IPS-18a (cell line): ENCODE results near the gene FFAR1.

Source experiments
- H3K27ac ChIP-seq: one replicate; pipeline ENCODE4 v1.5.1; 2013; ENCODE audit warnings: low read length
- H3K27me3 ChIP-seq: one replicate; pipeline ENCODE4 v1.6.1; 2013; ENCODE audit warnings: mild to moderate bottlenecking, low read length; ENCODE audit not compliant: control insufficient read depth, insufficient read depth
- H3K36me3 ChIP-seq: one replicate; pipeline ENCODE4 v1.6.1; 2013; ENCODE audit warnings: low read depth, low read length; ENCODE audit not compliant: control insufficient read depth
- H3K4me1 ChIP-seq: one replicate; pipeline ENCODE4 v1.6.1; 2013; ENCODE audit warnings: low read depth, low read length; ENCODE audit not compliant: control insufficient read depth
- H3K4me3 ChIP-seq: one replicate; pipeline ENCODE4 v1.5.1; 2013; ENCODE audit warnings: low read length
- H3K9ac ChIP-seq: one replicate; pipeline ENCODE4 v1.6.1; 2013; ENCODE audit warnings: mild to moderate bottlenecking, low read length, moderate library complexity
- H3K9me3 ChIP-seq: one replicate; pipeline ENCODE4 v1.6.1; 2013; ENCODE audit warnings: low read depth, low read length; ENCODE audit not compliant: control insufficient read depth

The FFAR1 gene

DNA sequence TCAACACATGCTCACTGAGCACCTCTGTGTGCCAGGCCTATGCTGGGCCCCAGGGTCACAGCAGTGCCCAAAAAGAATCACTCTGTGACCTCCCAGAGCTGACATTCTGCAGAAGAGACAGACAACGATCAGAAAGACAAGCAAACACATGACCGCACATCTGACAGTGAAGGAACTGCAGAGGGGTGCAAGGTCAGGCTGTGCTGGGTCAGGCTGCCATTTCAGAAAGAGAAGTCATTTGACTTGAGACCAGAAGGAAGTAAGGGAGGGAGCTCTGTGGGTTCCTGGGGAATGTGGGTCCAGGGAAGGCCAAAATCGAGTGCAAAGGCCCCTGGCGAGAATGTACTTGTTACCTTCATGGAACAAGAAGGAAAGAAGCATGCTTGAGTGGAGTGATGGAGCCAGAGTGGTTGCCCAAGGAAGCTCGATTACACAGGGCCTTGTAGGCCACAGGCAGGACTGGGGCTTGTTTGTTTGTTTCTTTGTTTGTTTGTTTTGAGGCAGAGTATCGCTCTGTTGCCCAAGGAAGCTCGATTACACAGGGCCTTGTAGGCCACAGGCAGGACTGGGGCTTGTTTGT lies 30.1 kb upstream of the FFAR1 start:
- no peaks in the 10 kb centered on the region for H3K27me3 ChIP-seq
- no peak overlapping the region for H3K4me3 ChIP-seq
- H3K4me1 ChIP-seq = no peaks in the 10 kb centered on the region
- H3K27ac ChIP-seq = no peak overlapping the region
- H3K9me3 ChIP-seq = no peaks in the 10 kb centered on the region
- no peak overlapping the region for H3K9ac ChIP-seq
- H3K36me3 ChIP-seq = no peaks in the 10 kb centered on the region

GRCh38 chr19:35318679-35319448 lies 28.8 kb upstream of the FFAR1 start:
- no peak overlapping the region for H3K9ac ChIP-seq
- no peaks in the 10 kb centered on the region for H3K36me3 ChIP-seq
- no peak overlapping the region for H3K4me3 ChIP-seq
- H3K4me1 ChIP-seq = no peaks in the 10 kb centered on the region
- no peaks in the 10 kb centered on the region for H3K27me3 ChIP-seq
- H3K9me3 ChIP-seq = no peaks in the 10 kb centered on the region
- H3K27ac ChIP-seq = no peak overlapping the region

DNA sequence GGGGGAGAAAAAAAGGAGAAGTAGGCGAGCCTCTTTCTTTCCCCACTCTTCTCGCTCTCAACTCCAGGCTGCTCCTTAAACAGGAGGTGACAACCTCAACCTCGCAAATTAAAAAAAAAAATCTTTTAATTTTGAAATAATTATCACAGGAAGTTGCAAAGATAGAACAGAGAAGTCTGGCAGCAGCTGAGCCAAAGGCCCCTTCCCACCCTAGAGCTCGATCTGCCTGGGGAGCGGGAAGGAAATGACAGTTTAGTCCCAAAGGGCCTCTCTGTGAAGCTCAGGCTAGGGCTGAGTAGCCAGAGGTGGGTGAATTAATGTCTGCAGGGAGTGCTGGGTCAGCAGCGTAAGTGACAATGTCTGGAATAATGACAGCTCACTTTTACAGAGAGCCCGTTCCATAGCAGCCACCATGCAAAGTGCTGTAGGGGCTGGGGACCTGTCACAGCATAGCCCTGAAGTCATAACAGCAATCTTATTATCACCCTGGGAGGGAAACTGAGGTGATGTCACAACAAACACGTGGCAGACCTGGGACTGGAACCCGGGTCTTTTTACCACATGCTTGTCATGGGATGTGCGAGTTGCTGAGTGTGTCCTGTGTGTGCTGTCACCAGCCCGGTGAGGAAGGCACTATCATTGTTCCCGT lies 27.5 kb upstream of the FFAR1 start:
- Histone ChIP-seq H3K27ac (no peak overlapping the region), H3K36me3 (no peaks in the 10 kb centered on the region), H3K9me3 (no peaks in the 10 kb centered on the region), H3K9ac (no peak overlapping the region), H3K27me3 (no peaks in the 10 kb centered on the region), H3K4me1 (no peaks in the 10 kb centered on the region), H3K4me3 (no peak overlapping the region)

DNA sequence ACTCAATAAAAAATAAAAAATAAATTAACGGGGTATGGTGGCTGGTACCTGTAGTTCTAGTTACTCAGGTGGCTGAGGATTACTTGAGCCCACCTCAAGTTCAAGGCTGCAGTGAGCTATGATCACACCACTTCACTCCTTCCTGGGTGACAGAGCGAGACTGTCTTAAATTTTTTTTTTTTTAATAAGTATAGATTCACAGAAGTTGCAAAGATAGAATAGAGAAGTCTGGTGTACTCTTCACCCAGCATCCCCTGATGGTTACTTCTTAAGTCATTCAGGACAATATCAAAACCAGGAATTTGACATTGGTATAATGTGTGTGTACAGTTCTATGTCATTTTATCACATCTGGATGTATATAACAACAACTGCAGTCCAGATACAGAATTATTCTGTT lies 26.4 kb upstream of the FFAR1 start:
- no peaks in the 10 kb centered on the region for H3K36me3 ChIP-seq
- H3K4me3 ChIP-seq = no peak overlapping the region
- H3K9me3 ChIP-seq = no peaks in the 10 kb centered on the region
- H3K4me1 ChIP-seq = no peaks in the 10 kb centered on the region
- H3K27me3 ChIP-seq = no peaks in the 10 kb centered on the region
- H3K27ac ChIP-seq = no peak overlapping the region
- H3K9ac ChIP-seq = no peak overlapping the region

GRCh38 chr19:35322014-35322413 lies 25.7 kb upstream of the FFAR1 start:
- H3K9ac ChIP-seq = no peak overlapping the region
- no peaks in the 10 kb centered on the region for H3K9me3 ChIP-seq
- no peaks in the 10 kb centered on the region for H3K36me3 ChIP-seq
- no peaks in the 10 kb centered on the region for H3K4me1 ChIP-seq
- no peak overlapping the region for H3K27ac ChIP-seq
- no peaks in the 10 kb centered on the region for H3K27me3 ChIP-seq
- H3K4me3 ChIP-seq = no peak overlapping the region

DNA sequence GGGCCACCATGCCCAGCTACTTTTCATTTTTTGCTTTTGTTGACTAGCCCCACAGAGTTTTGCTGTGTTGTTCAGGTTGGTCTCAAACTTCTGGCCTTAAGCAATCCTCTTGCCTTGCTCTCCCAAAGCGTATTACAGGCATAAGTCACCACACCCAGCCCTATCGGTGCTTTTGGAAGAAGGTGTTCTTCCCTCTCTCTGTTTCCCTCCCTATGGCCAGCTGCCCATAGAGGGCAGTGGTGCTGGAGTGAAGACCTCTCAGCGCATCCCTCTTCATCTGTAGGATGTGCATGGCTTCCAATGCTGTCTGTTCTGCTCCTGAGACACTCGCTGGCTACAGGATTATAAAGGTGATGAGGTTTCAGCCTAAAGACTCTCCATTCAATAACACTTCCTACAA lies 20.1 kb upstream of the FFAR1 start:
- peaks cover 3% of the 10 kb centered on the region for H3K4me1 ChIP-seq
- H3K9me3 ChIP-seq = no peaks in the 10 kb centered on the region
- no peak overlapping the region for H3K4me3 ChIP-seq
- H3K9ac ChIP-seq = no peak overlapping the region
- H3K27me3 ChIP-seq = no peaks in the 10 kb centered on the region
- no peak overlapping the region for H3K27ac ChIP-seq
- H3K36me3 ChIP-seq = no peaks in the 10 kb centered on the region

GRCh38 chr19:35328851-35329285 lies 18.8 kb upstream of the FFAR1 start, which contains the start of gene CD22:
Gene CD22 (plus strand): TSS chr19:35329187. CDS start chr19:35332041, 2,854 bp downstream.
- H3K36me3 ChIP-seq = no peaks in the 10 kb centered on the region
- H3K27ac ChIP-seq = no peak within 1 kb of the TSS
- H3K27me3 ChIP-seq = no peaks in the 10 kb centered on the region
- no peaks in the 10 kb centered on the region for H3K9me3 ChIP-seq
- H3K4me1 ChIP-seq = peaks cover 3% of the 10 kb centered on the region
- H3K9ac ChIP-seq = no peak within 1 kb of the TSS
- H3K4me3 ChIP-seq = no peak within 1 kb of the TSS

GRCh38 chr19:35329323-35329722 lies 18.4 kb upstream of the FFAR1 start:
- Histone ChIP-seq H3K4me1 (peaks cover 3% of the 10 kb centered on the region), H3K9ac (no peak overlapping the region), H3K27me3 (no peaks in the 10 kb centered on the region), H3K4me3 (no peak overlapping the region), H3K9me3 (no peaks in the 10 kb centered on the region), H3K27ac (no peak overlapping the region), H3K36me3 (no peaks in the 10 kb centered on the region)

DNA sequence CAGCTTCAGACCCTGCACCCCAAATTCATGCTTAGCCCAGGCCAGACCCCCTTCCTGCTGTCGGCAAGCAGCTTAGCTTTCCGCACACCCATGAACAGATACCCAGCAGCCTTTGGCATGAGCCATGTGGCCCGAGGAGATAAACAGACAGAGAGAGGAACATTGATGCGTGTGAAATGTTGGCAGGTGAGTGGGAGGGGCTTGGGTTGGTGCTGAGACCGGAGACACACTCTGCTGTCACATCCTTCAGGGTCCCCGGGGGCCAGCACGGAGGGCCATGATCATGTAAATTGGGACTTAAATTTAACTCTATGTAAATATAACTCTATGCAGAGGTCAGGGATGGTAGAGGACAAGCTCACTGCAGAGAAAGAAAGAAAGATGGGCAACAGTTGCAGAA lies 17.2 kb upstream of the FFAR1 start:
- no peaks in the 10 kb centered on the region for H3K9me3 ChIP-seq
- no peak overlapping the region for H3K9ac ChIP-seq
- H3K27ac ChIP-seq = no peak overlapping the region
- peaks cover 3% of the 10 kb centered on the region for H3K4me1 ChIP-seq
- no peak overlapping the region for H3K4me3 ChIP-seq
- H3K27me3 ChIP-seq = no peaks in the 10 kb centered on the region
- no peaks in the 10 kb centered on the region for H3K36me3 ChIP-seq

DNA sequence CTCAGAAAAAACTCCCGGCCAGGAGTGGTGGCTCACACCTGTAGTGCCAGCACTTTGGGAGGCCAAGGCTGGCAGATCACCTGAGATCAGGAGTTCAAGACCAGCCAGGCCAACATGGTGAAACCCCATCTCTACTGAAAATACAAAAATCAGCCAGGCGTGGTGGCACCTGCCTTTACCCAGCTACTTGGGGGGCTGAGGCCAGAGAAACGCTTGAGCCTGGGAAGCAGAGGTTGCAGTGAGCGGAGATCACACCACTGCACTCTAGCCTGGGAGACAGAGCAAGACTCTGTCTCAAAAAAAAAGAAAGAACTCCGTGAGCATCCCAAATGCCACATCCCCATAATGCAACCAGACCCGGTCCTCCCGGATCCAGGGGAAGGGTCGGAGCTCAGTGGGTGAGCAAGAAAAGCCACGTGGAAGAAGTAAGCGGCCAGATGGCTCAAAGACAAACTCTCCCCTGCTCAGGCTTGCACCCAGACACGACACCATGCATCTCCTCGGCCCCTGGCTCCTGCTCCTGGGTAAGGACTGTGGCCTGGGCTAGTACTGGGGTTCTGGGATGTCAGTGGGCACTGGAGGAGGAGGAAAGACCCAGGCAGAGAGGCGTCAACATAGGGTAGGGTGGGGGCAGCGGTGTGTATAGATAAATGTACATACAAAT lies 16.0 kb upstream of the FFAR1 start:
- Histone ChIP-seq H3K36me3 (no peaks in the 10 kb centered on the region), H3K9me3 (no peaks in the 10 kb centered on the region), H3K27me3 (no peaks in the 10 kb centered on the region), H3K4me1 (peaks cover 3% of the 10 kb centered on the region), H3K27ac (no peak overlapping the region), H3K4me3 (no peak overlapping the region), H3K9ac (no peak overlapping the region)

DNA sequence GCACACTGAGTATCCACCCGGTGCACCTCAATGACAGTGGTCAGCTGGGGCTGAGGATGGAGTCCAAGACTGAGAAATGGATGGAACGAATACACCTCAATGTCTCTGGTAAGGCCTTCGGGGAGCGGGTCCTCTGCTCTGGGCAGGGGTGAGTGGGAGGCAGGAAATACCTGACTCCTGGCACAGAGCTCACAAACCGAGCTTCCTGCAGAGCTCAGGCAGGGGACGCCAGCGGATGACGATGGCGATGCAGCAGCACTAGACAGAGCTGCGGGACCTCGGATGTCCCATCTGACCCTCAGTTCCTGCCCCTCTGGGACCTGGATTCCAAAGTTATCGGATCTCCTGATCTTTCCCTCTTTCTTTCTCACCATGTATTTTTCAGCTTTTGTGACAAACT lies 14.9 kb upstream of the FFAR1 start:
- H3K36me3 ChIP-seq = no peaks in the 10 kb centered on the region
- no peaks in the 10 kb centered on the region for H3K9me3 ChIP-seq
- H3K27me3 ChIP-seq = no peaks in the 10 kb centered on the region
- no peak overlapping the region for H3K9ac ChIP-seq
- no peak overlapping the region for H3K27ac ChIP-seq
- H3K4me3 ChIP-seq = no peak overlapping the region
- peaks cover 3% of the 10 kb centered on the region for H3K4me1 ChIP-seq
